Fibroblast of lung (primary cell): ENCODE measurements around the gene PEPD. TPM values are rescaled to one million over a fixed set of nuclear protein-coding genes. Genes with fewer than 3 reads are reported as not detected.

Source experiments
- DNase-seq, 2 donors: peaks; one replicate each; pipeline versions ENCODE4 v3.0.0 to v3.0.0-alpha.2; 2010; ENCODE audit warnings: low read depth in 2 of 2
- H2AFZ ChIP-seq: 2 replicates; pipeline ENCODE4 v1.5.1; 2012; ENCODE audit warnings: low read length, control low read depth, inconsistent platforms
- H3K27ac ChIP-seq: 2 replicates; pipeline ENCODE4 v1.5.1; 2011; ENCODE audit warnings: low read length, control low read depth; ENCODE audit not compliant: insufficient read depth
- H3K27me3 ChIP-seq: 2 replicates; pipeline ENCODE4 v1.5.1; 2011; ENCODE audit warnings: mild to moderate bottlenecking, low read length; ENCODE audit not compliant: control insufficient read depth, insufficient read depth
- H3K36me3 ChIP-seq: 2 replicates; pipeline ENCODE4 v1.5.1; 2011; ENCODE audit warnings: low read length; ENCODE audit not compliant: control insufficient read depth, insufficient read depth
- H3K4me1 ChIP-seq: 2 replicates; pipeline ENCODE4 v1.5.1; 2011; ENCODE audit warnings: low read length; ENCODE audit not compliant: control insufficient read depth, insufficient read depth; ENCODE audit errors: extremely low read depth
- H3K4me2 ChIP-seq: 2 replicates; pipeline ENCODE4 v1.5.1; 2011; ENCODE audit warnings: low read length, control low read depth; ENCODE audit not compliant: insufficient read depth; ENCODE audit errors: extremely low read depth
- H3K4me3 ChIP-seq, 4 experiments: fragments of 200-600 bp in 1 of 4; sonication (generic) in 1 of 4; replicated peaks in 1 of 4; 2 replicates each; pipeline ENCODE4 v1.5.1; 2011 to 2016; ENCODE audit warnings: low read length in 4 of 4, low read depth in 3 of 4, mild to moderate bottlenecking in 3 of 4, control low read depth in 2 of 4, inconsistent platforms in 1 of 4, mixed read lengths in 1 of 4; ENCODE audit not compliant: insufficient read depth in 1 of 4; ENCODE audit errors: control extremely low read depth in 1 of 4
- H3K79me2 ChIP-seq: 2 replicates; pipeline ENCODE4 v1.5.1; 2012; ENCODE audit warnings: mild to moderate bottlenecking, low read length, inconsistent platforms; ENCODE audit not compliant: control insufficient read depth, insufficient read depth
- H3K9ac ChIP-seq: 2 replicates; pipeline ENCODE4 v1.5.1; 2011; ENCODE audit warnings: mild to moderate bottlenecking, low read length, control low read depth; ENCODE audit not compliant: insufficient read depth
- H3K9me3 ChIP-seq: 2 replicates; pipeline ENCODE4 v1.5.1; 2012; ENCODE audit warnings: low read depth, low read length; ENCODE audit not compliant: control insufficient read depth, insufficient read depth
- H4K20me1 ChIP-seq: 2 replicates; pipeline ENCODE4 v1.5.1; 2011; ENCODE audit warnings: low read length; ENCODE audit not compliant: control insufficient read depth, insufficient read depth; ENCODE audit errors: extremely low read depth
- CTCF ChIP-seq, 2 donors: IDR thresholded peaks in 1 of 2; conservative IDR thresholded peaks in 1 of 2; 1 replicate in 1 of 2; 2 replicates in 1 of 2; pipeline ENCODE4 v1.5.1; 2011 to 2012; ENCODE audit warnings: low read length in 2 of 2, control low read depth in 1 of 2, inconsistent platforms in 1 of 2, low read depth in 1 of 2, mild to moderate bottlenecking in 1 of 2
- EZH2 ChIP-seq: IDR thresholded peaks from 2 replicates; pipeline ENCODE4 v1.5.1; 2012; ENCODE audit warnings: low read length, control low read depth, mild to moderate bottlenecking; ENCODE audit errors: missing control alignments
- polyA plus RNA-seq, 2 donors: library from polyadenylated mRNA; depleted of rRNA in 1 of 2; stranded (reverse) in 1 of 2; unstranded in 1 of 2; fragments of >200 nt; gene quantifications; 2 replicates each; pipeline ENCODE4 v1.2.1, GENCODE V29; 2011 to 2012; ENCODE audit warnings: missing spikeins in 1 of 2
- total RNA-seq: library from RNA; depleted of rRNA; stranded (reverse); fragments of >200 nt; gene quantifications from 2 replicates; pipeline ENCODE4 v1.2.1, GENCODE V29; 2014

Gene PEPD
- total and polyA plus RNA-seq, 2 donors (not counting 1 experiment from before 2014, with no cell fraction given) = 59.8 to 81.9 TPM

- Histone ChIP-seq H3K79me2 (no peaks in the 10 kb centered on the region), H3K4me3 (no peak overlapping the region), H3K9ac (no peak overlapping the region), H3K27me3 (no peaks in the 10 kb centered on the region), H3K4me2 (no peak overlapping the region), H3K4me1 (no peaks in the 10 kb centered on the region), H3K9me3 (no peaks in the 10 kb centered on the region), H3K36me3 (no peaks in the 10 kb centered on the region), H3K27ac (no peak overlapping the region), H4K20me1 (no peaks in the 10 kb centered on the region), H2AFZ (no peak overlapping the region)
- peak in 1 of 2 donors; percentile 18 for DNase-seq
- no peak for TF ChIP-seq CTCF (conservative IDR thresholded peaks at IDR 0.05 in 1 of 2, IDR thresholded peaks at IDR 0.05 in 1 of 2; ENCODE audit: low read depth in 1 of 2, low read length in 2 of 2)
- no peak for TF ChIP-seq EZH2
These were observed 75.9 kb downstream of the PEPD start for GRCh38 chr19:33445442-33446329.

- Histone ChIP-seq H4K20me1 (no peaks in the 10 kb centered on the region), H3K27me3 (no peaks in the 10 kb centered on the region), H3K27ac (no peak overlapping the region), H3K4me1 (no peaks in the 10 kb centered on the region), H3K79me2 (no peaks in the 10 kb centered on the region), H3K4me2 (no peak overlapping the region), H2AFZ (no peak overlapping the region), H3K9ac (no peak overlapping the region), H3K4me3 (no peak overlapping the region), H3K36me3 (no peaks in the 10 kb centered on the region), H3K9me3 (no peaks in the 10 kb centered on the region)
- peak in 1 of 2 donors; percentile 60 for DNase-seq
- TF ChIP-seq CTCF (conservative IDR thresholded peaks at IDR 0.05 in 1 of 2, IDR thresholded peaks at IDR 0.05 in 1 of 2; ENCODE audit: low read depth in 1 of 2, low read length in 2 of 2) (no peak), EZH2 (no peak)
These were observed 76.8 kb downstream of the PEPD start for GRCh38 chr19:33444562-33445441.
